Esophagus squamous epithelium (tissue), 4 donors: ENCODE results near the gene TMC8.

Experiments used
- POLR2A ChIP-seq, 4 donors: fragments of 450-650 bp; IDR thresholded peaks; one replicate each; pipeline ENCODE4 v1.6.1; 2017; ENCODE audit warnings: antibody characterized with exemption in 4 of 4, mild to moderate bottlenecking in 4 of 4, moderate library complexity in 3 of 4
- TF ChIP-seq, protein P1 (sequence below), 6 experiments: fragments of 450-650 bp in 4 of 6; fragments of 200-600 bp in 2 of 6; sonication (generic) in 2 of 6; IDR thresholded peaks; one replicate each; pipeline ENCODE4 v1.5.1; 2016 to 2019; ENCODE audit warnings: antibody characterized with exemption in 6 of 6, mild to moderate bottlenecking in 4 of 6, moderate library complexity in 4 of 6

DNA sequence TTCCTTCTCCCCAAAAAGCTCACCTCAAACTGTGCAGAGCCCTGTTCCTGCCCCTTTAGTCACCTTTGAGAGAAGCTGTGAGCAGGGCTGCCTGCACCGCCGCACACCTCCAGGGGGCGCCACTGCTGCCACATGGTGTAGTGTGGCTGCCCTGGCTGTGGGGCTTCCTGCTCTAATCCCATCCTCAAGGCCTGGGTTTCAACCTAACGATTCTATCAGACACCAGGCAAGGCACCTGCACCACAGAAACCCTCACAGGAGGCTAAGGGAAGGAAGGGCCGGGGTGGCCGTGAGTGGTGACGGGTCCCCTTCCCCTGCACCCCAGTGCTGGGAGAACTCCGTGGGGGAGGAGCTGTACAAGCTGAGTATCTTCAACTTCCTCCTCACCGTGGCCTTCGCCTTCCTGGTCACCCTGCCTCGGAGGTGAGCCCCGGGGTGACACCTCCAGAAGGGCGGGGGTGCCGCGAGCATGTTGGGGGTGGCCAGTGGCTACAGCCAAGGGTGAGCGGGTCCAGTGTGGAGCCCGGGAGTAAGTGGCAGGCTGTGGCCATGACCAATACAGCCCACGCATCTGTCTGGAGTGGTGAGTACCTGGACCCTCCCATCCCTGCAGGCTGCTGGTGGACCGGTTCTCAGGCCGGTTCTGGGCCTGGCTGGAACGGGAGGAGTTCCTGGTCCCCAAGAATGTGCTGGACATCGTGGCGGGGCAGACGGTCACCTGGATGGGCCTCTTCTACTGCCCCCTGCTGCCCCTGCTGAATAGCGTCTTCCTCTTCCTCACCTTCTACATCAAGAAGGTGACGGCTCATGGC lies 7.0 kb downstream of the TMC8 start:
- TF ChIP-seq, protein P1, sequence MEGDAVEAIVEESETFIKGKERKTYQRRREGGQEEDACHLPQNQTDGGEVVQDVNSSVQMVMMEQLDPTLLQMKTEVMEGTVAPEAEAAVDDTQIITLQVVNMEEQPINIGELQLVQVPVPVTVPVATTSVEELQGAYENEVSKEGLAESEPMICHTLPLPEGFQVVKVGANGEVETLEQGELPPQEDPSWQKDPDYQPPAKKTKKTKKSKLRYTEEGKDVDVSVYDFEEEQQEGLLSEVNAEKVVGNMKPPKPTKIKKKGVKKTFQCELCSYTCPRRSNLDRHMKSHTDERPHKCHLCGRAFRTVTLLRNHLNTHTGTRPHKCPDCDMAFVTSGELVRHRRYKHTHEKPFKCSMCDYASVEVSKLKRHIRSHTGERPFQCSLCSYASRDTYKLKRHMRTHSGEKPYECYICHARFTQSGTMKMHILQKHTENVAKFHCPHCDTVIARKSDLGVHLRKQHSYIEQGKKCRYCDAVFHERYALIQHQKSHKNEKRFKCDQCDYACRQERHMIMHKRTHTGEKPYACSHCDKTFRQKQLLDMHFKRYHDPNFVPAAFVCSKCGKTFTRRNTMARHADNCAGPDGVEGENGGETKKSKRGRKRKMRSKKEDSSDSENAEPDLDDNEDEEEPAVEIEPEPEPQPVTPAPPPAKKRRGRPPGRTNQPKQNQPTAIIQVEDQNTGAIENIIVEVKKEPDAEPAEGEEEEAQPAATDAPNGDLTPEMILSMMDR (IDR thresholded peaks at IDR 0.05): peak in 3 of 6 experiments; percentile 6 to 36 (median 21)
- TF ChIP-seq POLR2A (IDR thresholded peaks at IDR 0.05): no peak
